NK-92 (cell line): ENCODE measurements around the gene LRRC66.

ENCODE experiments used
- DNase-seq: peaks from one replicate; lab custom pipeline; 2025; ENCODE audit not compliant: unreplicated experiment; lab: John Stamatoyannopoulos, UW

LRRC66 gene

GRCh38 chr4:52012651-52013050, 7.5 kb downstream of the LRRC66 start:
- DNase-seq = no peak

DNA sequence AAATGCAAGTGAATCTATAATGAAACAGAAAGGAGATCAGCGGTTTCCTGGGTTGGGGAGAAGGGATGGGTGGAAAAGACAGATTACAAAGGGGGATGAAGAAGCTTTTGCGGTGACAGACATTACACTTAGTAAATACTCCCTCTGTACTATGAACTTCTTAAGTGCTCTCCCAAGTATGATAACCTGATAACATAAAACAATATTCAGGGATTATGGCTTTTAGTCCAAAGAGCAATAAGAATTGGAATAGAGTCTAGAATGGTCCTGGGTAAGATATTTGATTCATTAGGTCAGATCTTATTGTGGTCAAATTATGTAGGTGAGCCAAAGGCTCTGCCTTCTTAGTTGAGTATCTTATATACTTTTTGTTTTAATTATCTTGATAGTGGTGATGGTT, 9.2 kb downstream of the LRRC66 start:
- no peak for DNase-seq

- no peak for DNase-seq
Measured at GRCh38 chr4:52006887-52007286, 13.3 kb downstream of the LRRC66 start.

- no peak for DNase-seq
Measured at GRCh38 chr4:52005604-52006273, 14.4 kb downstream of the LRRC66 start.

DNA sequence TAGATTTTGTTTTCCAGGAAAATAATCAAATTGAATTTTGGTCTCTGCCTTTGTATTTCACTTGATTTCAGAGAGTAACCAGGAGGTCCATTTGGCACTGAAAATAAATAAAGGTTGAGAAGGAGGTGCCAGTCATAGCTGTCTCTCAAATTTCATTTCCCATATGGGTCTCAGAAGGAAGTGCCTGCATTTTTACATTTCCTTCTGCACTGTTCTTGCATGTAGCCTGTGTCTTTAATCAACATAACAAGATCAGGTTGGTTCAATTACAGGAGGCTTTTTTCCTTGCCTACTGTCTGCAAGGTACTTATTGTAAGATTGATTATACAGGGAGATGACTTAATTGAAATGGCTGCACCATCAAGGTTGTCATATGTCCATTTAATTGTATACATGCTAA, 15.7 kb downstream of the LRRC66 start:
- DNase-seq = no peak

GRCh38 chr4:52001616-52002015, 18.5 kb downstream of the LRRC66 start:
- no peak for DNase-seq

DNA sequence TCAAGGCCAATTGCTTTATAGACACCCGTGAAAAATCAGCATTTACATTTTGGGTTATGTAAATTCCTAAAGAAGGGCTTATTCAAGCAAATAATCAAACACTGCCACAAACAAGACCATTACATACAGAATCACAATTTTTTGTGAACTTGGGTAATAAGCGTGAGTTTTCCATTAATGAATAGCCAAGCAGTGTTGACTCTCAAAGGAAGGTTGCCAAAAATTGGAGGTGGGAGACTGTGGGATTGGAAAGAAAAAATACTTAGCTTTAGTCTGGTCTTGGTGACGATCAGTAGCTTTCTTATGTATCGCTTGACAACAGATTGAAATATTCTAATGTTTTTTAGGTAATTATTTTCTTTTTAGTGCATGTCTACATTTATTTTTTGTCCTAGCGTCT, 20.9 kb downstream of the LRRC66 start:
- DNase-seq = no peak

DNA sequence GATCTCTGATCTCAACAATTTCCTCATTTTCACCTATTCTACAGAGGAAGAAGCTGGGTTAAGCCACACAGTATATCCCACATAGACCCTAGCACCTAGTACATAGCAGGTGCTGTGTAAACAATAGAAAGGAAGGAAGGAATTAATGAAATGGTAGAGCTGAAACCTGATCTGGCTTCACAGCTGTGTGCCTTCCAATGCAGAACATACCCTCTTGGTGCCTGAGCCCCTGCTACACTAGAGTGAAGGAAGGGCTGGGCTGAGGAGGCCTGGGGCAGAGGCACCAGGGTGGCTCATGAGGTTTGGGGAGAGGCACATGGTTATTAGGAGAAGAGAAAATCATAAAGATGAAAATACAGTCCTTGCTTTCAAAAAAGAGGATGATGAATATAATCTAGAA, 21.3 kb downstream of the LRRC66 start:
- DNase-seq = no peak

DNA sequence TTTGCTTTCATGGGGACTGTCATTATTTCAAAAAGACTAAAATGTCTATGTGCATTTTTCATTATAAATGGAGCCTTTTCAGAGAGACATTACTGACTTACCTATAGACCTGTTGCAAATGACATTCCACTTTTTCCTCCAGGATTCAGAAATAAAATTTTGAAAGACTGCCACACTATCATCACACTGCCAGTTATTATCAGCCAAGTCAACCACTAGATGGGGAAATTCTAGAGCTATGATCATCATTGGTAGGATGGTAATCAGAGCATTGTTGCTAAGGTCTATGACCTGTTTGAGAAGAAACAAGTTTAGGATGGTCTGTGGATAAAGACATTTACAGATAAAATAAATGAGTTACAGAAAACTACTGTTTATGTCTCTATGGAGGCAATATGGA, 22.5 kb downstream of the LRRC66 start:
- no peak for DNase-seq

GRCh38 chr4:51995647-51996220, 24.4 kb downstream of the LRRC66 start:
- no peak for DNase-seq

- DNase-seq = no peak
Measured at GRCh38 chr4:51965862-51966261, 54.3 kb downstream of the LRRC66 start.

GRCh38 chr4:51963841-51964517, 56.2 kb downstream of the LRRC66 start:
- DNase-seq = no peak

DNA sequence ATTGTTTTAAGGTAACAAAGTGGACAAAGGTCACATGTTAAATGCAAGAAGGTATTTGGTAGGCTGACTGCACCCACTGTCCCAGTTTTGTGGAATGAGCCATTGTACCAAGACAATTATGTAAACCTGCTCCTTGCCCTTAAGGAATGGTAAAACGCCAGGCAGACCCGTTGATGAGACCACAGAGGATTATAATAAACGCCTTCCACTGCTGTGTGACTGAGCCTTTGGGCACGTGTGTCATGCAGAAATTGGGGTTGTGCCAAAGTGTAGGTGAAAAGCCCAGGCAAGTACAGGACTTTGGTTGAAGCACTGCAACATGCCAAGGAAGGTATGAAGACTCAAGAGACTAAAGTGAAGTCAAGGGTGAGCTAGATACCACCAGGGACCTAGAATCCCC, 59.7 kb downstream of the LRRC66 start:
- DNase-seq = no peak

- no peak for DNase-seq
Measured at GRCh38 chr4:51958199-51958968, 61.8 kb downstream of the LRRC66 start.
